GM10248 (cell line): ENCODE data around the gene HOATZ.

Source experiments
- CTCF ChIA-PET: fragments of 300-600 bp; sonication (Branson Sonifier 250); formaldehyde crosslinking; extraction: SDS; loops from one replicate; lab custom pipeline; 2021; ENCODE audit warnings: antibody characterized with exemption; lab: Yijun Ruan, JAX
- POLR2A ChIA-PET: fragments of 350-650 bp; sonication (Branson Sonifier 250); formaldehyde crosslinking; extraction: SDS; loops from one replicate; lab custom pipeline; 2020; ENCODE audit warnings: antibody characterized with exemption; lab: Yijun Ruan, JAX
- DNase-seq: peaks from one replicate; pipeline ENCODE4 v3.0.0; 2012; ENCODE audit errors: extremely low spot score
- TF ChIP-seq, protein P1 (sequence below): IDR thresholded peaks from 2 replicates; pipeline ENCODE4 v1.5.1; 2012; ENCODE audit warnings: mild to moderate bottlenecking, low read depth; ENCODE audit errors: extremely low read depth, missing control alignments, control extremely low read depth

HOATZ gene

DNA sequence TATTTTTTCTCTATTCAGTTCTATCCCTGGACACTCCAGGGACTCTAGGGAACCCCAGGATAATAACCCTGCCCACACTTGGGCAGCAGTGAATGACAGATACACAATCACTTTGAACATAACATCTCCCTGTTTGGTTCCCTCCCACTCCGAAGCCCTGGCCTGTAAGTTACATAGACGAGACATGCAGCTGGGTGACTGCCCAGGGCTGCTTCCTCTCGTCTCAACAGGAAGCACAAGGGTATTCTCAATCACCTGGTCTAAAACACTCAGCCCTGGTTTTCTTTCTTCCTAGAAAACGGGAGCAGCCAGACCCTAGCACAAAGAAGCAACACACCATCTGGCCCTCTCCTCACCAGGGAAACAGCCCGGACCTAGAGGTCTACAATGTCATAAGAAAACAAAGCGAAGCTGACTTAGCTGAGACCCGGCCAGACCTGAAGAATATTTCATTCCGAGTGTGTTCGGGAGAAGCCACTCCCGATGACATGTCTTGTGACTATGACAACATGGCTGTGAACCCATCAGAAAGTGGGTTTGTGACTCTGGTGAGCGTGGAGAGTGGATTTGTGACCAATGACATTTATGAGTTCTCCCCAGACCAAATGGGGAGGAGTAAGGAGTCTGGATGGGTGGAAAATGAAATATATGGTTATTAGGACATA, 45.4 kb downstream of the HOATZ start:
- POLR2A ChIA-PET: no interaction called here
- TF ChIP-seq, protein P1, sequence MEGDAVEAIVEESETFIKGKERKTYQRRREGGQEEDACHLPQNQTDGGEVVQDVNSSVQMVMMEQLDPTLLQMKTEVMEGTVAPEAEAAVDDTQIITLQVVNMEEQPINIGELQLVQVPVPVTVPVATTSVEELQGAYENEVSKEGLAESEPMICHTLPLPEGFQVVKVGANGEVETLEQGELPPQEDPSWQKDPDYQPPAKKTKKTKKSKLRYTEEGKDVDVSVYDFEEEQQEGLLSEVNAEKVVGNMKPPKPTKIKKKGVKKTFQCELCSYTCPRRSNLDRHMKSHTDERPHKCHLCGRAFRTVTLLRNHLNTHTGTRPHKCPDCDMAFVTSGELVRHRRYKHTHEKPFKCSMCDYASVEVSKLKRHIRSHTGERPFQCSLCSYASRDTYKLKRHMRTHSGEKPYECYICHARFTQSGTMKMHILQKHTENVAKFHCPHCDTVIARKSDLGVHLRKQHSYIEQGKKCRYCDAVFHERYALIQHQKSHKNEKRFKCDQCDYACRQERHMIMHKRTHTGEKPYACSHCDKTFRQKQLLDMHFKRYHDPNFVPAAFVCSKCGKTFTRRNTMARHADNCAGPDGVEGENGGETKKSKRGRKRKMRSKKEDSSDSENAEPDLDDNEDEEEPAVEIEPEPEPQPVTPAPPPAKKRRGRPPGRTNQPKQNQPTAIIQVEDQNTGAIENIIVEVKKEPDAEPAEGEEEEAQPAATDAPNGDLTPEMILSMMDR: no peak
- CTCF ChIA-PET: interaction anchor here (1.0 to 2.7 kb wide), 5 partner anchors 12 to 282 kb away, joined by 3 to 10 read pairs (median 4); no protein-coding TSS in a partner anchor
- DNase-seq: no peak

DNA sequence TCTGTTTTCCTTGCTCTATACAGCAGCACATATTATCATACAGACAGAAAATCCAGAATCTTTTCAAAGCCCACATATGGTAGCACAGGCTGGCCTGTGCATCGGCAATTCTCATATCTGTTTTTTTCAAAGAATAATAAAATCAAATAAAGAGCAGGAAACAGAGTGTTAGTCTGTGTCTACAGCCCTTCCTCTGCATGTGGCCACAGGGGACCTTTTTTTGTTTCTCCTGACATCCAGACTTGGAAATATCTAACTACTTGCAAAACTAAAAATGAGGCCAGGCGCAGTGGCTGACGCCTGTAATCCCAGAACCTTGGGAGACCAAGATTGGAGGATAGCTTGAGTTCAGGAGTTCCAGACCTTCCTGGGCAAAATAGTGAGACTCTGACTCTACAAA, 46.2 kb downstream of the HOATZ start:
- POLR2A ChIA-PET: no interaction called here
- CTCF ChIA-PET: interaction anchor here (1.0 to 2.7 kb wide), 6 partner anchors 11 to 281 kb away, joined by 3 to 10 read pairs (median 4); no protein-coding TSS in a partner anchor
- TF ChIP-seq, protein P1: no peak
- DNase-seq: no peak

DNA sequence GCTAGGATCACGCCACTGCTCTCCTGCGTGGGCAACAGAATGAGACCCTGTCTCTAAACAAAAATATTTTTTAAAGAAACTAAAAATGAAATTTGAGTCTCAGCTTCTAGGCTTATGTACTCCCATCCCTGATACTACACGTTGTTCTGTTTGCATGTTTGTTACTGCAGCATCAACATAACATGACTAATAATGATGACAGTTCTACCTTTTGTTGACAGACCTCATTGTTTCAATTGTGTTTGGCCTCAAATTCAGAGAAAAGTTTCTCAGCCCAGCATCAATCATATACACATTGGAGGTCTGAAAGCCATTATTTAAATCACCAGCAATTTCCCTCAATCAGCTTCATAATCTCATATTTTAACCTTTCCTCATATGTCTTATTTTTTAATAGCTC, 46.7 kb downstream of the HOATZ start:
- DNase-seq: no peak
- ChIA-PET POLR2A (no interaction called here), CTCF (interaction anchor here (0.7 to 2.7 kb wide), 5 partner anchors 10 to 281 kb away, joined by 3 to 10 read pairs (median 3); no protein-coding TSS in a partner anchor)
- TF ChIP-seq, protein P1: no peak

DNA sequence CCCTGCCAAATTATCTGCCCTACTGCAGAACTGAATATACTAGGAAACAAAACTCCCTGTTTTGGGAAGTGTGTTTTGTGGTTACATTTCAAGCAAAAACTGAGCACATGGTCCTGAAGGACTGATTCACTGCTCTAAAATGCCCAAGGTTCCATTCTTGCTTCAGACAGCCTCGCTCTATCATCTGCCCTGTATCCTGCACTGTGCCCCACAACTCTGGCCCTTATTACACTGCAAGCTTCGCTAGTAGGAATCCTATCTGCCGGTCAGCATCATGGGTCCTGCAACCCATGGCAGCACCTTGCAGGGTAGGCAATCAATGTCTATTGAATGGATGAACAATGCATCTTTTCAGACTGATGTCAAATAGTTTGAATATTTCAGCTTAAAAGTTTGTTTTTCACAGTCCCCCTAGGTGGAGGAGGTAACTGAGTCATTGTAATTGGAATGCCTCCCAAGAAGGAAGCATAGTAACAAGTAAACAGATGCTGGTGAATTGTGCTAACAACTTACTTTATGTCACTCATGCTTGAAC, 47.3 kb downstream of the HOATZ start:
- ChIA-PET CTCF (interaction anchor here (0.7 to 2.7 kb wide), 4 partner anchors 23 to 280 kb away, joined by 3 to 10 read pairs (median 3); no protein-coding TSS in a partner anchor), POLR2A (interaction anchor here (0.6 kb wide), 1 partner anchor 453 kb away, joined by 4 read pairs; no protein-coding TSS in a partner anchor)
- DNase-seq: no peak
- TF ChIP-seq, protein P1: no peak

DNA sequence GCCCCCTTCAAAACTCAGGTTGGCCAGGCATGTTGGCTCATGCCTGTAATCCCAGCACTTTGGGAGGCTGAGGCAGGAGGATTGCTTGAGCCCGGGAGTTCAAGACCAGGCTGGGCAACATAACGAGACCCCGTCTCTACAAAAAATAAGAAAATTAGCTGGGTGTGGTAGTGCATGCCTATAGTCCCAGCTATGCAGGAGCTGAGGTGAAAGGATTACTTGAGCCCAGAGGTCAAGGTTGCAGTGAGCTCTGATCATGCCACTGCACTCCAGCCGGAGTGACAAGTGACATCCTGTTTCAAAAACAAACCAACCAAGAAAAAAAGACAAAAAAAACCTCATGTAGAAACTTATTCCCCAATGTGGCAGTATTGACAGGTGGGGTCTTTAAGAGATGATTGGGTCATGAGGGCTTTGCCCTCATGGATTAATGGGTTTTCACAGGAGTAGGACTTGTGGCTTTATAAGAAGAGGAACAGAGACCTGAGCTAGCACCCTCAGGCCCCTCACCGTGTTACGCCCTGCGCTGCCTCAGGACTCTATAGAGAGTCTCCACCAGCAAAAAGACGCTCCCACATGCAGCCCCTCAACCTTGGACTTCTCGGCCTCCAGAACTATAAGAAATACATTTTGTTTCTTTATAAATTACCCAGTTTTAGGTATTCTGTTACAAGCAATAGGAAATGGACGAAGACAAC, 48.3 kb downstream of the HOATZ start:
- DNase-seq: no peak
- POLR2A ChIA-PET: no interaction called here
- CTCF ChIA-PET: interaction anchor here (0.7 to 3.2 kb wide), 6 partner anchors 8 to 419 kb away, joined by 3 to 16 read pairs (median 7); no protein-coding TSS in a partner anchor
- TF ChIP-seq, protein P1: no peak

DNA sequence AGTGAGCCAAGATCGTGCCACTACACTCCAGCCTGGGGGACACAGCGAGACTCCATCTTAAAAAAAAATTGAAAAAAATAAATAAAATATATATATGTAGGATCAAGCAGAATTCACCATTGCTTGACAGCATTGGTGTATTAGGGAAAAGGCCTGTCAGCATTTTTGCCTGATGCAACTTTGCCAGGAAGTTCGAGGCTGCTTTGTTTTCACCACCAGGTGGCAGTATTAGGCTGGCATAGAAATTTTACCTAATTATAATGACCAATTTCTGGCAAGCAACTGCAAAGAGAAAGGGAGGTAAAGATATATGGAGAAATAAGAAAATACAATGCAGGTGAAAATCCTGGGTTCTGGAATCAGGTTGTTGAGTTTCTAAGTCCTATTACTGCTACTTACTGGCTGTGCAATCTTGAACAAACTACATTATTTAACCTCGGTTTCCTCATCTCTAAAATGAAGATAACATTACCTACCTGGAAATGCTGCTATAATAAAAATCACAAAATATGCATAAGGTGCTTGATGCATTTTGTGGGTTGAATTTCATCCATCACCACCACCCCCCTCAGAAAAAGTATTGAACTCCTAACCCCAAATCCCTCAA, 50.6 kb downstream of the HOATZ start:
- TF ChIP-seq, protein P1: peak; percentile 68
- DNase-seq: peak; percentile 62
- ChIA-PET CTCF (interaction anchor here (0.9 to 3.2 kb wide), 5 partner anchors 32 to 277 kb away, joined by 3 to 16 read pairs (median 4); no protein-coding TSS in a partner anchor), POLR2A (no interaction called here)
